ENCODE measurements around the gene GNA15. TPM values are rescaled to one million over a fixed set of nuclear protein-coding genes. Genes with fewer than 3 reads are reported as not detected.

Gene GNA15
- total and polyA plus RNA-seq, 2 of the 8 experiments (the other 6 are each of a cell fraction or from before 2014, with no cell fraction given) = 0.26 to 0.45 TPM

DNA sequence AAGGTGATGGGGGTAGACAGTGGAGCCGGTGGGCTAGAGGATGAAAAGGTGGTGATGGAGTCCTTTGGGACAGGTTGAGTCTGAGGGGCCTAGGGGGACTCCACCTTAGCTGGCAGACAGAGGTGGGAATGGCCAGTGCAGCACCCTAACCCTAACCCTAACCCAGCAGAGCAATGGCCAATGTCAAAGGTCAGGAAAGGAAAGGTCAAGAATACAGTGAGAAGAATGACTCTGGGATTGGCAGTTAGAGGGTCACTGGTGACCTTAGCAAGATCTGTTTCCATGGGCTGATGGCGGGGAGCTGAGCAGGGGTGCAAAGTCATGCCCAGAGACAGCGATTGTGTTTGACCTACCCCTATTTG lies 16.6 kb downstream of the GNA15 start:
- H2BK15ac ChIP-seq (ENCODE audit: low read length) = no peak overlapping the region
- no peak overlapping the region for H3K4me2 ChIP-seq (ENCODE audit: insufficient read depth in 1 of 2, low read depth in 2 of 2, low read length in 2 of 2)

More for the DNA sequence above, 16.6 kb downstream of the GNA15 start:
- no peak overlapping the region for H3K9ac ChIP-seq (replicated peaks in 1 of 4; ENCODE audit: extremely low read depth in 1 of 4, low read depth in 3 of 4, low read length in 3 of 4)
- no peak for TF ChIP-seq POLR2AphosphoS5 (IDR thresholded peaks at IDR 0.05; ENCODE audit: low read depth, low read length)
- no peak for TF ChIP-seq ASH2L (IDR thresholded peaks at IDR 0.05; ENCODE audit: low read length)
- no peak for TF ChIP-seq GTF2F1 (IDR thresholded peaks at IDR 0.05; ENCODE audit: borderline replicate concordance, low read depth, low read length)
- TF ChIP-seq SIN3A (conservative IDR thresholded peaks at IDR 0.05 in 1 of 2, IDR thresholded peaks at IDR 0.05 in 1 of 2; ENCODE audit: low read depth in 1 of 2, low read length in 2 of 2) = no peak
- TF ChIP-seq PHF8 (conservative IDR thresholded peaks at IDR 0.05; ENCODE audit: low read depth, low read length) = no peak
- no peak for TF ChIP-seq BACH1 (IDR thresholded peaks at IDR 0.05; ENCODE audit: low read length)
- no peak for TF ChIP-seq JUN (IDR thresholded peaks at IDR 0.05; ENCODE audit: low read depth, low read length)
- TF ChIP-seq KDM4A (IDR thresholded peaks at IDR 0.05; ENCODE audit: low read depth, low read length, severe bottlenecking) = no peak
- TF ChIP-seq MAX (IDR thresholded peaks at IDR 0.05) = no peak
- TF ChIP-seq CBX5 (IDR thresholded peaks at IDR 0.05; ENCODE audit: low read depth, low read length) = no peak
- TF ChIP-seq GABPA (IDR thresholded peaks at IDR 0.05; ENCODE audit: borderline replicate concordance, insufficient read depth, low read length) = no peak
- TF ChIP-seq HDAC2 (IDR thresholded peaks at IDR 0.05; ENCODE audit: borderline replicate concordance in 1 of 2, low read depth in 2 of 2, low read length in 2 of 2) = no peak
- no peak for TF ChIP-seq YY1 (IDR thresholded peaks at IDR 0.05; ENCODE audit: low read depth, low read length)
- no peaks in the 10 kb centered on the region; a peak in 1 of 7 replicates for H3K27me3 ChIP-seq (replicated peaks in 1 of 4; ENCODE audit: control insufficient read depth in 3 of 4, extremely low read depth in 1 of 4, insufficient read depth in 3 of 4, low read length in 3 of 4)
- H3K56ac ChIP-seq (replicated peaks; ENCODE audit: insufficient read length, low read depth, low read length) = no peak overlapping the region
- no peak overlapping the region for H2BK5ac ChIP-seq (ENCODE audit: low read depth, low read length)
- H3K79me2 ChIP-seq (ENCODE audit: control insufficient read depth in 1 of 2, insufficient read depth in 2 of 2, low read length in 2 of 2) = no peaks in the 10 kb centered on the region
- H4K5ac ChIP-seq (ENCODE audit: insufficient read length, low read depth, low read length) = no peak overlapping the region
- no peak for DNase-seq (ENCODE audit: low read depth in 1 of 2, low spot score in 2 of 2)
- H3K23ac ChIP-seq (ENCODE audit: insufficient read length) = no peak overlapping the region
- no peak overlapping the region for H4K8ac ChIP-seq (ENCODE audit: extremely low read depth, insufficient read depth, low read length)
- no peaks in the 10 kb centered on the region for H3K9me3 ChIP-seq (ENCODE audit: insufficient read depth in 2 of 2, low read depth in 1 of 2, low read length in 1 of 2)
- H4K20me1 ChIP-seq (replicated peaks in 1 of 2; ENCODE audit: control insufficient read depth in 1 of 2, insufficient read depth in 2 of 2, low read length in 2 of 2) = peaks cover 0 to 14% of the 10 kb centered on the region in 2 experiments
- H3K23me2 ChIP-seq (ENCODE audit: low read depth, low read length) = peaks cover 15% of the 10 kb centered on the region; the same call in 1 of the 2 replicates
- H3K4ac ChIP-seq (replicated peaks; ENCODE audit: insufficient read length, low read depth, low read length) = no peak overlapping the region
- no peak overlapping the region for H2AK5ac ChIP-seq (ENCODE audit: low read depth, low read length)
- WGBS, 2 experiments (ENCODE audit: extremely low coverage in 1 of 2, insufficient coverage in 1 of 2, insufficient read length in 1 of 2, insufficient replicate concordance in 2 of 2, low coverage in 1 of 2, low lambda C conversion rate in 2 of 2, missing lambda C conversion rate in 1 of 2) = 90% methylated on average over 3 of the region's 3 CpGs; no CpG with 5 or more reads in 1 of the 2 experiments
- FAIRE-seq = no peak
- CTCF ChIA-PET (ENCODE audit: partially characterized antibody) = interaction anchor here (0.7 to 2.6 kb wide), 5 partner anchors 10 to 202 kb away, joined by 3 to 23 read pairs (median 3); no protein-coding TSS in a partner anchor
- H3K4me1 ChIP-seq (replicated peaks in 1 of 4; ENCODE audit: control insufficient read depth in 3 of 4, insufficient read depth in 4 of 4, low read length in 3 of 4) = peaks cover 0 to 9% (median 2%) of the 10 kb centered on the region in 4 experiments; a peak in 1 of 7 replicates
- no peak overlapping the region for H3K27ac ChIP-seq (ENCODE audit: low read depth, low read length)
- H2BK120ac ChIP-seq (replicated peaks; ENCODE audit: low read depth, low read length) = no peak overlapping the region
- H3K79me1 ChIP-seq (ENCODE audit: low read depth, low read length) = no peaks in the 10 kb centered on the region; the same call in 1 of the 2 replicates
- H3K14ac ChIP-seq (ENCODE audit: insufficient read length) = no peak overlapping the region
- H4K91ac ChIP-seq (replicated peaks; ENCODE audit: insufficient read length, low read length) = no peak overlapping the region
- H2BK12ac ChIP-seq (ENCODE audit: low read depth, low read length) = peak overlapping the region; percentile 19; the same call in 1 of the 2 replicates
- H3K4me3 ChIP-seq (ENCODE audit: extremely low read depth in 1 of 4, insufficient read depth in 2 of 4, low read depth in 3 of 4, low read length in 4 of 4) = no peak overlapping the region
- no peaks in the 10 kb centered on the region; a peak in 1 of 8 replicates for H3K36me3 ChIP-seq (ENCODE audit: control insufficient read depth in 2 of 4, insufficient read depth in 4 of 4, low read length in 3 of 4)
- H3K18ac ChIP-seq (ENCODE audit: extremely low read depth, low read length) = no peak overlapping the region
- POLR2A ChIA-PET (ENCODE audit: partially characterized antibody) = no interaction called here
- no peak overlapping the region for H2BK20ac ChIP-seq (ENCODE audit: low read length)
- H2AFZ ChIP-seq (ENCODE audit: low read length) = no peak overlapping the region
